ENCODE measurements around the gene CCM2. TPM values are rescaled to one million over a fixed set of nuclear protein-coding genes. Genes with fewer than 3 reads are reported as not detected.

The CCM2 gene
- total and polyA plus RNA-seq, 7 donors, result 33.3 to 110 (median 49.9) TPM

DNA sequence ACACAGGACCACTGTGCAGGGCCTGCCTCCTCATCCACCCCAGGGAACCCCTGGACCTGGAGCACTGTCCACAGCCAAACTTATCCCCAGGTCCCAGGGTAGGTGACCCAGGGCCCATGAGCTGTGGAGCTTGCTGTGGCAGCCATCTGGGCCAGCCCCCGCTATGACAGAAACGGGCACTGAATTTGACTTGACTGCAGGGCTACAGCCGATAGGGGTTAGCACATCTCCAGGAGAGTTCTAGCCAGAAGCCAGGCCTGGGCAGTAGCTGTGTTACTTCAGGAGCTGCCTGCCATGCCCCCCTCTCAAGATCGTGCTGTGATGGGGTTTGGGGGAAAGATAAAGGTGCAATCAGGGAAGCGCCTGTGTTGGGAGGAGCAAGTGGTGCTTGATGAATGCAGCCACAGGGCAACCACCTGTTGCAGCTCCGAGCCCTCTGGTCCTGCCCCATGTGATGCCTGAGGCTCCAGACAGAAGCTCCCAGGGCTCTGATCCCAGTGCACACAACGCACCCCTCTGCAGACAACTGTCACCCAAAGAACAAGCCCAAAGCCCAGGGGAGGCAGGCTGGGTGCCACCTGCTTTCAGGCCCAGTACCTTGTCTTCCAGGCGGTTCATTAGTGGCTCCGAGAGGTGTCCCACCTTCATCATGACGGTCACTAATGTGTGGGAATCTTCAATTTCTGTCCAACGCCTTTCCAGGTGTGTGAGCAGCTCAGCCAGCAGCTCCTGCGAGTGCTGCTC lies 105.0 kb downstream of the CCM2 start:
- intact Hi-C loops (cut with DNase I), result no loop called here
- H3K9me3 ChIP-seq, result no peaks in the 10 kb centered on the region

DNA sequence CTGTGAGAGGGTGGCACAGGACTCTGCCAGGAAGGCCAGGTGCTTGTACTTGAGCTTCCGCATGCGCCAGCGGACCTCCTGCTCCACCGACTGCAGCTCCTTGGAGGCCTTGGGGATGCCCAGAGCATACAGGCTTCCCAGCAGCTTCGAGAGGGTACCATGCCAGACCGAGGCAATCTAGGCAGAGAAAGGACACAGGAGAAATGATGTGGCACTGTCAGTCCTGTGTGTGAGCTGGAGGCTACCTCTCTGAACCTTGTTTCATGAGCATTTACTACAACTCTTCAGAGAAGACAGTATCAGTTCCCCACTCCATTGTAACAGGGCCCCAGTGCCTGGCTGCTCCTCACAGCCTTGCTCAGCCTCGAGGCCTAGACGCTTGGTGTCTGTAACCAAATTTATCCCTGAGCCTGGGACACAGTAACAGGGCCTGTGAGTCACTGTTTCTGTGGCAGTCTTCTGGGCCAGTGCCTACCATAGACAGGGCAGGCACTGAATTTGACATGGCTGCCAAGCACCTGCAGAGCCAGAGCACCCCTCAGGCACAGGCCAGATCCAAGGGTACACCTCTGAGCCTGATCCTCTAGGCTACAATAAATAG lies 105.7 kb downstream of the CCM2 start:
- TF ChIP-seq, protein P1, sequence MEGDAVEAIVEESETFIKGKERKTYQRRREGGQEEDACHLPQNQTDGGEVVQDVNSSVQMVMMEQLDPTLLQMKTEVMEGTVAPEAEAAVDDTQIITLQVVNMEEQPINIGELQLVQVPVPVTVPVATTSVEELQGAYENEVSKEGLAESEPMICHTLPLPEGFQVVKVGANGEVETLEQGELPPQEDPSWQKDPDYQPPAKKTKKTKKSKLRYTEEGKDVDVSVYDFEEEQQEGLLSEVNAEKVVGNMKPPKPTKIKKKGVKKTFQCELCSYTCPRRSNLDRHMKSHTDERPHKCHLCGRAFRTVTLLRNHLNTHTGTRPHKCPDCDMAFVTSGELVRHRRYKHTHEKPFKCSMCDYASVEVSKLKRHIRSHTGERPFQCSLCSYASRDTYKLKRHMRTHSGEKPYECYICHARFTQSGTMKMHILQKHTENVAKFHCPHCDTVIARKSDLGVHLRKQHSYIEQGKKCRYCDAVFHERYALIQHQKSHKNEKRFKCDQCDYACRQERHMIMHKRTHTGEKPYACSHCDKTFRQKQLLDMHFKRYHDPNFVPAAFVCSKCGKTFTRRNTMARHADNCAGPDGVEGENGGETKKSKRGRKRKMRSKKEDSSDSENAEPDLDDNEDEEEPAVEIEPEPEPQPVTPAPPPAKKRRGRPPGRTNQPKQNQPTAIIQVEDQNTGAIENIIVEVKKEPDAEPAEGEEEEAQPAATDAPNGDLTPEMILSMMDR (IDR thresholded peaks at IDR 0.05), result no peak
- intact Hi-C loops (cut with DNase I), result no loop called here
- no peaks in the 10 kb centered on the region for H3K9me3 ChIP-seq
- H3K27ac ChIP-seq, result peak overlapping the region; percentile 67
- peaks cover 26% of the 10 kb centered on the region for H3K4me1 ChIP-seq
- H3K4me3 ChIP-seq, result no peak overlapping the region
- H3K27me3 ChIP-seq (ENCODE audit: insufficient read depth in 3 of 3, low read length in 2 of 3), result no peaks in the 10 kb centered on the region
- ATAC-seq, result peak; percentile 73 to 86 (median 80)
- peaks cover 24 to 87% of the 10 kb centered on the region in 2 donors for H3K36me3 ChIP-seq (ENCODE audit: insufficient read depth in 1 of 2, low read depth in 1 of 2)
- peak in 1 of 2 donors; percentile 54 for DNase-seq
- WGBS, 3 donors, result 74 to 80% (median 78%) methylated on average over 8 of the region's 8 CpGs

More for the DNA sequence above, 105.0 kb downstream of the CCM2 start:
- peaks cover 24 to 94% of the 10 kb centered on the region in 2 donors for H3K36me3 ChIP-seq (ENCODE audit: insufficient read depth in 1 of 2, low read depth in 1 of 2)
- H3K4me3 ChIP-seq, result no peak overlapping the region
- DNase-seq, result peak in 1 of 2 donors; percentile 15
- 88 to 93% (median 91%) methylated on average over 12 of the region's 12 CpGs for WGBS, 3 donors
- TF ChIP-seq, protein P1 (IDR thresholded peaks at IDR 0.05), result no peak
- no peak for ATAC-seq
- H3K27ac ChIP-seq, result peak overlapping the region; percentile 67
- peaks cover 26% of the 10 kb centered on the region for H3K4me1 ChIP-seq
- no peaks in the 10 kb centered on the region for H3K27me3 ChIP-seq (ENCODE audit: insufficient read depth in 3 of 3, low read length in 2 of 3)

DNA sequence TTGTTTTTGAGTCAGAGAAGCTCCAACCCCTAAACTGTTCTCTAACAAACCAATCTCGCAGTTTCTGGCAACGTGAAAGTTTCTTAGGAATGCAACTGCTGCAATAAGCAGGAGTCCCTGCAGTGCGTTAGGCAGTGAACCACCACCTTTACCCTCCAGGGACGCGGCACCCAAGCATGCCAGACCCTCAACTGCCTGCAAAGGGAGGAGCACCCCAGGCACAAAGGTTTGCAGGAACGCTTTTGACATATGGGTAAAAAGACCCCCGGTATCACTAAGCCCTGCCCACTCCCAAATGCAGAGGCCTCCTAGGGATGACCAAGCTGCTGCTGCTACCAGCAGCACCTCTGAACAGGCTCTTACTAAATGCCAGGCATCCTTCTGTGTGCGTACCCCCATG lies 106.8 kb downstream of the CCM2 start:
- DNase-seq (no peak), ATAC-seq (no peak)
- WGBS, 3 donors, result 69 to 89% (median 76%) methylated on average over 8 of the region's 8 CpGs
- intact Hi-C loops (cut with DNase I), result no loop called here
- Histone ChIP-seq H3K9me3 (no peaks in the 10 kb centered on the region), H3K27me3 (ENCODE audit: insufficient read depth in 3 of 3, low read length in 2 of 3) (no peaks in the 10 kb centered on the region), H3K4me3 (peak overlapping the region; percentile 25), H3K4me1 (peaks cover 26% of the 10 kb centered on the region), H3K27ac (no peak overlapping the region), H3K36me3 (ENCODE audit: insufficient read depth in 1 of 2, low read depth in 1 of 2) (peaks cover 20 to 76% of the 10 kb centered on the region in 2 donors)
- TF ChIP-seq, protein P1 (IDR thresholded peaks at IDR 0.05), result no peak

DNA sequence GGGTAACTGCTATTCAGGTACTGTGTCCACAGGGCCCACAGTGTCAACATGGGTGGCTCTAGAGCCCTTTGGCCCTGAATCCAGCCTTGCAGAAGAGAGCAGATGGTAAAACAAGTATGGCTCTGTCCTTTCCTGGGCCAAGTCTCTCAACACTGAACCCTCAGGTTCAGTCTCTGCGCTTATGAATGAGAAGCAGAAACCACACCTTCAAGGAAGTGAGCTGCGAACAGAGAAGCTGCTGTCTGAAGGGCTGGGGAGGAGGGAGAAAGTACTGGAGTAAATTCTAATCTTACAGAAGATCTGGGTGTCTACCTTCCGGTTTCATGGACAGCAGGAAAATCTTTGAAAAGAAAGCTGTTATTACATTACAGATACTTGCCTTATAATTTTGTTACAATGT lies 107.4 kb downstream of the CCM2 start:
- TF ChIP-seq, protein P1 (IDR thresholded peaks at IDR 0.05), result no peak
- intact Hi-C loops (cut with DNase I), result no loop called here
- no peaks in the 10 kb centered on the region for H3K9me3 ChIP-seq
- DNase-seq (no peak), ATAC-seq (no peak)
- 80 to 89% (median 85%) methylated on average over 3 of the region's 3 CpGs for WGBS, 3 donors
- peaks cover 20 to 70% of the 10 kb centered on the region in 2 donors for H3K36me3 ChIP-seq (ENCODE audit: insufficient read depth in 1 of 2, low read depth in 1 of 2)
- peak overlapping the region; percentile 25 for H3K4me3 ChIP-seq
- no peaks in the 10 kb centered on the region for H3K27me3 ChIP-seq (ENCODE audit: insufficient read depth in 3 of 3, low read length in 2 of 3)
- no peak overlapping the region for H3K27ac ChIP-seq
- H3K4me1 ChIP-seq, result peaks cover 26% of the 10 kb centered on the region
